GM23338 (cell line): ENCODE results near the gene LSM11. TPM values are rescaled to one million over a fixed set of nuclear protein-coding genes. Genes with fewer than 3 reads are reported as not detected.
"Not testable (repeated sequence)": the region's sequence is repeated elsewhere in the genome, so short reads cannot be mapped to it uniquely, and the experiment has no call there.

ENCODE experiments used
- ATAC-seq: fragments of 200-7000 bp; cut with Tn5 transposase; 3 replicates; pipeline ENCODE4 v1.9.1; 2020
- DNase-seq: peaks from one replicate; pipeline ENCODE4 v3.0.0-alpha.2; 2015; ENCODE audit warnings: low spot score
- H2AFZ ChIP-seq: fragments of 200-600 bp; sonication (generic); 2 replicates; pipeline ENCODE4 v1.8.0; 2016; ENCODE audit warnings: antibody characterized with exemption, mild to moderate bottlenecking, moderate library complexity
- H3F3A ChIP-seq: fragments of 200-600 bp; sonication (generic); replicated peaks from 2 replicates; pipeline ENCODE4 v1.8.0; 2017; ENCODE audit warnings: antibody characterized with exemption, mixed run types, low read depth
- H3K27ac ChIP-seq: fragments of 200-600 bp; sonication (generic); 2 replicates; pipeline ENCODE4 v1.6.1; 2016; ENCODE audit warnings: low read depth
- H3K27me3 ChIP-seq: fragments of 200-600 bp; sonication (generic); 2 replicates; pipeline ENCODE4 v1.8.0; 2016; ENCODE audit warnings: mild to moderate bottlenecking, mixed run types, moderate library complexity; ENCODE audit not compliant: insufficient read depth
- H3K36me3 ChIP-seq: fragments of 200-600 bp; sonication (generic); 2 replicates; pipeline ENCODE4 v1.8.0; 2016; ENCODE audit warnings: mild to moderate bottlenecking; ENCODE audit not compliant: insufficient read depth
- H3K4me1 ChIP-seq: fragments of 200-600 bp; sonication (generic); 2 replicates; pipeline ENCODE4 v1.8.0; 2016; ENCODE audit warnings: mild to moderate bottlenecking, moderate library complexity; ENCODE audit not compliant: insufficient read depth
- H3K4me2 ChIP-seq: fragments of 200-600 bp; sonication (generic); 2 replicates; pipeline ENCODE4 v1.7.1; 2017; ENCODE audit warnings: mixed run types
- H3K4me3 ChIP-seq: fragments of 200-600 bp; sonication (generic); 2 replicates; pipeline ENCODE4 v1.6.1; 2016; ENCODE audit warnings: mixed run types
- H3K79me2 ChIP-seq: fragments of 200-600 bp; sonication (generic); replicated peaks from 2 replicates; pipeline ENCODE4 v1.8.0; 2017; ENCODE audit warnings: mild to moderate bottlenecking; ENCODE audit not compliant: insufficient read depth
- H3K9me2 ChIP-seq: fragments of 200-600 bp; sonication (generic); 2 replicates; pipeline ENCODE4 v1.8.0; 2017; ENCODE audit not compliant: insufficient read depth
- H4K20me1 ChIP-seq: fragments of 200-600 bp; sonication (generic); replicated peaks from 2 replicates; pipeline ENCODE4 v1.8.0; 2017; ENCODE audit warnings: mild to moderate bottlenecking; ENCODE audit not compliant: insufficient read depth
- H3K27ac Mint-ChIP-seq: 2 replicates; pipeline ENCODE4 v1.8.0; 2020; ENCODE audit warnings: inconsistent platforms, mild to moderate bottlenecking, moderate library complexity, mixed read lengths
- H3K27me3 Mint-ChIP-seq: 3 replicates; pipeline ENCODE4 v1.8.0; 2022; ENCODE audit warnings: low read depth, mild to moderate bottlenecking, moderate library complexity, mixed read lengths, inconsistent platforms; ENCODE audit not compliant: insufficient read depth, poor library complexity
- H3K36me3 Mint-ChIP-seq: 3 replicates; pipeline ENCODE4 v1.8.0; 2021; ENCODE audit warnings: low read depth, mild to moderate bottlenecking, inconsistent platforms, moderate library complexity, mixed read lengths
- H3K4me1 Mint-ChIP-seq: 3 replicates; pipeline ENCODE4 v1.8.0; 2020; ENCODE audit warnings: mild to moderate bottlenecking, inconsistent platforms, mixed read lengths
- H3K4me3 Mint-ChIP-seq: 3 replicates; pipeline ENCODE4 v1.8.0; 2021; ENCODE audit warnings: moderate library complexity, mild to moderate bottlenecking, inconsistent platforms, mixed read lengths
- H3K9me3 Mint-ChIP-seq: 3 replicates; pipeline ENCODE4 v1.8.0; 2020; ENCODE audit warnings: moderate library complexity, mild to moderate bottlenecking, inconsistent platforms, mixed read lengths
- CREB1 ChIP-seq: fragments of 250-450 bp; sonication (Bioruptor Pico); IDR thresholded peaks from 2 replicates; pipeline ENCODE4 v1.5.0; 2020; ENCODE audit warnings: low read depth, mild to moderate bottlenecking, moderate library complexity
- CTCF ChIP-seq, 2 experiments: fragments of 200-600 bp in 1 of 2; sonication (generic) in 1 of 2; conservative IDR thresholded peaks; 2 replicates each; pipeline versions ENCODE4 v1.5.1 to v1.6.1; 2016 to 2017; ENCODE audit warnings: antibody characterized with exemption in 2 of 2, low read depth in 2 of 2, mild to moderate bottlenecking in 2 of 2, moderate library complexity in 1 of 2
- EZH2 ChIP-seq: fragments of 200-600 bp; sonication (generic); IDR thresholded peaks from one replicate; pipeline ENCODE4 v1.8.0; 2017; ENCODE audit warnings: antibody characterized with exemption, mild to moderate bottlenecking, low read depth; ENCODE audit not compliant: unreplicated experiment
- EZH2phosphoT487 ChIP-seq: fragments of 200-600 bp; sonication (generic); IDR thresholded peaks from one replicate; pipeline ENCODE4 v1.8.1; 2018; ENCODE audit warnings: antibody characterized with exemption; ENCODE audit not compliant: unreplicated experiment
- JUNB ChIP-seq: IDR thresholded peaks from one replicate; pipeline ENCODE4 v1.6.1; 2016; ENCODE audit warnings: antibody characterized with exemption; ENCODE audit not compliant: unreplicated experiment
- NANOG ChIP-seq: IDR thresholded peaks from 2 replicates; pipeline ENCODE4 v1.6.1; 2016; ENCODE audit warnings: antibody characterized with exemption, borderline replicate concordance
- POLR2AphosphoS5 ChIP-seq: IDR thresholded peaks from 2 replicates; pipeline ENCODE4 v1.6.1; 2016; ENCODE audit warnings: antibody characterized with exemption, low read depth
- ZNF331 ChIP-seq: fragments of 250-450 bp; sonication (Bioruptor Pico); IDR thresholded peaks from 2 replicates; pipeline ENCODE4 v1.5.0; 2020; ENCODE audit warnings: low read depth, mild to moderate bottlenecking, moderate library complexity
- polyA plus RNA-seq: library from polyadenylated mRNA; unstranded; fragments of >200 nt; fragmentation: Nextera tagmentation; extraction: Ambion mirVana; gene quantifications from 2 replicates; pipeline ENCODE4 v1.2.1, GENCODE V29; 2016
- total RNA-seq: library from RNA; depleted of rRNA; stranded (reverse); fragments of >200 nt; shearing (Covaris generic); gene quantifications from 2 replicates; pipeline ENCODE4 v1.2.3, GENCODE V29; 2014

LSM11 gene
- total and polyA plus RNA-seq, 2 experiments from 2014 or later, result 1.2 to 3.8 TPM

GRCh38 chr5:157719245-157719644, 24.3 kb upstream of the LSM11 start:
- H3K4me1 Mint-ChIP-seq, result peaks cover 5% of the 10 kb centered on the region; the same call in 2 of the 3 replicates
- ATAC-seq, result peak; percentile 43; the same call in 1 of the 3 replicates
- peaks cover 3% of the 10 kb centered on the region; the same call in 2 of the 3 replicates for H3K36me3 Mint-ChIP-seq
- Histone ChIP-seq H3K36me3 (no peaks in the 10 kb centered on the region), H3K4me2 (no peak overlapping the region), H2AFZ (no peak overlapping the region), H3K27ac (peak overlapping the region; percentile 46; the same call in 1 of the 2 replicates), H3K4me3 (no peak overlapping the region), H3K27me3 (no peaks in the 10 kb centered on the region), H3K9me2 (no peaks in the 10 kb centered on the region; the same call in 1 of the 2 replicates), H3K79me2 (no peaks in the 10 kb centered on the region), H3K4me1 (no peaks in the 10 kb centered on the region), H4K20me1 (no peaks in the 10 kb centered on the region), H3F3A (no peaks in the 10 kb centered on the region)
- peaks cover 3% of the 10 kb centered on the region; the same call in 1 of the 3 replicates for H3K9me3 Mint-ChIP-seq
- peaks cover 8% of the 10 kb centered on the region for H3K27me3 Mint-ChIP-seq
- DNase-seq, result peak; percentile 48
- no peak overlapping the region for H3K4me3 Mint-ChIP-seq
- TF ChIP-seq CTCF (conservative IDR thresholded peaks at IDR 0.05; ENCODE audit: low read depth in 2 of 2) (no peak), EZH2phosphoT487 (no peak), ZNF331 (CRISPR knock-in tag) (no peak), CREB1 (CRISPR knock-in tag) (no peak)
- no peak overlapping the region for H3K27ac Mint-ChIP-seq

- Histone ChIP-seq H3K9me2 (no peaks in the 10 kb centered on the region; the same call in 1 of the 2 replicates), H3K27me3 (no peaks in the 10 kb centered on the region), H3F3A (no peaks in the 10 kb centered on the region), H4K20me1 (no peaks in the 10 kb centered on the region), H3K27ac (no peak overlapping the region), H3K4me2 (no peak overlapping the region), H2AFZ (no peak overlapping the region), H3K79me2 (no peaks in the 10 kb centered on the region), H3K4me1 (no peaks in the 10 kb centered on the region), H3K4me3 (no peak overlapping the region), H3K36me3 (no peaks in the 10 kb centered on the region)
- Mint-ChIP-seq H3K27me3 (peaks cover 4% of the 10 kb centered on the region), H3K27ac (no peak overlapping the region), H3K9me3 (peaks cover 3% of the 10 kb centered on the region; the same call in 1 of the 3 replicates), H3K4me3 (no peak overlapping the region), H3K36me3 (peaks cover 3% of the 10 kb centered on the region; the same call in 2 of the 3 replicates), H3K4me1 (peaks cover 5% of the 10 kb centered on the region; the same call in 2 of the 3 replicates)
- TF ChIP-seq CTCF (conservative IDR thresholded peaks at IDR 0.05; ENCODE audit: low read depth in 2 of 2), result no peak
- no peak for TF ChIP-seq NANOG
- no peak for TF ChIP-seq POLR2AphosphoS5
- TF ChIP-seq EZH2, result no peak
- TF ChIP-seq JUNB, result no peak
- no peak for TF ChIP-seq CREB1 (CRISPR knock-in tag)
- ATAC-seq, result no peak
- DNase-seq, result no peak
These were observed 22.4 kb upstream of the LSM11 start for GRCh38 chr5:157721159-157721558.

DNA sequence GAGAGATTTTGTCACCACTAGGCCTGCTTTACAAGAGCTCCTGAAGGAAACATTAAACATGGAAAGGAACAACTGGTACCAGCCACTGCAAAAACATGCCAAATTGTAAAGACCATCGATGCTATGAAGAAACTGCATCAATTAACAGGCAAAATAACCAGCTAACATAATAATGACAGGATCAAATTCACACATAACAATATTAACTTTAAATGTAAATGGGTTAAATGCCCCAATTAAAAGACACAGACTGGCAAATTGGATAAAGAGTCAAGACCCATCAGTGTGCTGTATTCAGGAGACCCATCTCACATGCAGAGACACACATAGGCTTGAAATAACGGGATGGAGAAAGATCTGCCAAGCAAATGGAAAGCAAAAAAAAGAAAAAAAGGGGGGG, 20.6 kb upstream of the LSM11 start:
- not testable (repeated sequence) for DNase-seq, H3K27me3 Mint-ChIP-seq, H3K27ac Mint-ChIP-seq, H3K36me3 ChIP-seq, H4K20me1 ChIP-seq, H3K79me2 ChIP-seq, ATAC-seq, H3K9me3 Mint-ChIP-seq, H3K4me3 Mint-ChIP-seq, H3F3A ChIP-seq, H3K9me2 ChIP-seq, H3K27me3 ChIP-seq, H2AFZ ChIP-seq, H3K4me1 ChIP-seq, H3K36me3 Mint-ChIP-seq, H3K4me1 Mint-ChIP-seq, H3K4me2 ChIP-seq, H3K4me3 ChIP-seq, H3K27ac ChIP-seq

- H3K36me3 ChIP-seq, H3K27me3 Mint-ChIP-seq, ATAC-seq, H3K27ac ChIP-seq, H3K9me3 Mint-ChIP-seq, H3K4me3 Mint-ChIP-seq, H3K79me2 ChIP-seq, H2AFZ ChIP-seq, DNase-seq, H3K9me2 ChIP-seq, H3F3A ChIP-seq, H3K4me1 Mint-ChIP-seq, H3K27me3 ChIP-seq, H3K4me3 ChIP-seq, H3K27ac Mint-ChIP-seq, H3K4me1 ChIP-seq, H3K36me3 Mint-ChIP-seq, H3K4me2 ChIP-seq, H4K20me1 ChIP-seq: not testable (repeated sequence)
These were observed 16.9 kb upstream of the LSM11 start for GRCh38 chr5:157726607-157727006.
